GM18498 (cell line): ENCODE measurements around the gene ARVCF.

Experiments
- ATAC-seq: cut with Tn5 transposase; IDR thresholded peaks from one replicate; pipeline ENCODE4 v1.9.1; 2021; ENCODE audit warnings: mild to moderate bottlenecking, moderate library complexity; ENCODE audit not compliant: unreplicated experiment

ARVCF gene

GRCh38 chr22:20000246-20001081 is 16.2 kb downstream of the ARVCF start:
- no peak for ATAC-seq

- ATAC-seq: no peak
Observed at GRCh38 chr22:19998991-19999820, 17.4 kb downstream of the ARVCF start.

DNA sequence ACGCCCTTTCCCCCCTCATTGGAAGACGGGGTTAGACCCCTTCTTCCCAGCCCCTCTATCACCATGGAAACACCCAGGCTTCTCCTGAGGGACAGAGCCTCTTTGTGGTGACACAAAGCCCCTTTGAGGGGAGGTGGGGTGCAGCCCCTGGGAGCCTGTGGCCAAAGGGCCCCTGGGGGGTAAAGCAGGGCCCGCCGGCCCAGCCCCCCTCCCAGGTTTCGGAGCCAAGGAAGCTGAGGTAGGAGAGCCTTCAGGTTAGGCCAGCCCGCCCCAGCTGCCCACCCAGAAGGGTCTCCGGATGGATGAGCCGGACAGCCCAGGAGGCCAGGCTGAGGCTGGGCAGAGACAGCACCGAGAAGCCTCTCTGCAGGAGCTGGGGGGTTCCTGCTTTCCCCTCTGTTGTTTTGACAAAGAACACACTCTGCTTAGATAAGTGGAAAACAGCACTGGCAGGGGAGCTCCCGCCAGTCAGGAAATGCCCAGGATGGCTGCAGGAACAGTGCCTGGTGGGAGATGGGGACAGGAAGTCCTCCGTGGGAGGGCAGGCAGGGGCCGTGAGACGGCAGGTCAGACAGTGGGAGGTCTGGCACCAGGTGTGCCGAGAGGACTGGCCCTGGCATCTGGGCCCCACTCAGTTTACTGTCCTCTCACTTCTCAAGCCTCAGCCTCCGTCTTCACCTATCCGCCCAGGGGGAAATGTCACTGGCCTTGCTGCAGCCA is 18.2 kb downstream of the ARVCF start:
- no peak for ATAC-seq

- no peak for ATAC-seq
Observed at GRCh38 chr22:19997561-19998231, 18.9 kb downstream of the ARVCF start.

GRCh38 chr22:19996694-19997384 is 19.8 kb downstream of the ARVCF start:
- no peak for ATAC-seq

GRCh38 chr22:19995611-19996339 is 20.8 kb downstream of the ARVCF start:
- ATAC-seq: no peak

GRCh38 chr22:19994851-19995610 is 21.6 kb downstream of the ARVCF start:
- ATAC-seq: no peak

GRCh38 chr22:19993926-19994325 is 22.7 kb downstream of the ARVCF start:
- no peak for ATAC-seq

DNA sequence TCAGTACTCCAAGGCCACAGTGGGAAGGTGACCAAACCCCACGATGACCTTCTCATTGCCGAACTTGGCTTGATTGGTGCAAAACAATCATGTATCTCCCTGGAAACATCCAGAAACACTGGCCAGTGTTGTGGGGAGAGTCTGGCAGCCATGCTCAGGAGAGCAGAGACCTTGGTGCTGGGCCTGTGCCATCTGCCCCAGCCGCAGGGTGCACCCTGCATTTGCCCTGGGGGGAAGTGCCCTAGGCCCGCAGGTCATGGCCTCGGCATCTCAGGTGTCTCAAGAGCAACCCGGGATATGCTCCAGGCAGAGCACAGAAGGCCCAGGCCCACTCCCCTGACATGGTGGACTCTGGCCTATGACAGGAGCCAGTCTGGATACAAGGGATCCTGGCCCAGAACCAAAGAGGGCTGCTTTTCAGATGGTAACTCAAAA is 23.7 kb downstream of the ARVCF start:
- ATAC-seq: no peak

DNA sequence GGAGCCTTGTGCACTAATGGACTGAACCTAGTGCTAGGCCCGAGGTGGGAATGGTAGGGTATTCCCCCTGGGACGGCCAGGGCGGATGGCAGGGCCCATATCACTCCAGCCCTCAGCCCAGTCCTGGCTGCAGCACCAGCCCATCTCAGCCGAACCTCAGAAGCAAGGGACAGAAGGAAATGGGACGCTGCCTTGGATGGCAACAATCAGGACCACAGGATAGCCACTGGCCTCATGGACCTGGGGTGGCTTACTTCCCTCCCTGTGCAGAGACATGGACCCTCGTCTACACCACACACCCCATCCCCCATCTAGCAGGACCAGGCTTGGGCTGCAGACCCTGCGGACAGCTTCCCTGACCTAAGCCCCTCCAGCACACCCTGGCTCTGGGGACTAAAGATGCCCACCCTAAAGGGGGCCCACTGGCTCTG is 24.1 kb downstream of the ARVCF start:
- no peak for ATAC-seq

DNA sequence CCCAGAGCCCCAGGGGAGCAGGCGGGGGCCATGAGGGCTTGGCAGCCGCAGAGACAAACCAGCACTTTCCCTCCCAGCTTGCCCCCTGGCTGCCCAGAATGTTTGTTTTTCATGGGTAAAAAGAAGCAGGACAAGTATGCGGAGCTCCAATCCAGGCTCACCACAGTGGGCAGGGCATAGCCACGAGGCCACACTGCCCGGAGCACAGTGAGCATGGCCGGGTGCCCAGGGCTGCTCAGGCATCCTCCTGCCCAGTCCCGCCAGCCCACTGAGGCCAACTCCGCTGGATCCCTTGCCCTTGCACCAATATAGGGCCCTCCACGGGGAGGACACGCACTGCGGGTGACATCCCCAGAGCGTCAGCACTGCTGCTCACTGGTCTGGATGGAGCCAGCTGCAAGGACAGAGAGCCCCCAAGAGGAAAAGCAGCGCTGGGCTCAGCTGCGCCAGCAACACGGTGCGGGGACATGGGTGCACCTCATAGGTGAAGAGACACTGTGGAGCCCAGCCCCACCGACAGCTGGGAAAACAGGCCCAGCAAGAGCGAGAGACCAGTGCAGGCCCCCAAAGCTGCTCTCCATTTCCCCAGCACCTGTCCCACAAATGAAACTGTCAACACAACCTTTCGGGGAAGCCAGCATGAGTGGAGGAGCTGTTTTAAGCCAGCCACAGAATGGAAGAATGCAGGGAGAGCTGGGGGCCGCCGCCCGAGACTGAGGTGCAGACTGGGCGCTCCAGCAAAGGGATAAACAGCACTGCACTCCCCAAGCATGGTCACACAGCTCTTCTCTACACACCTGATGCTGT is 24.8 kb downstream of the ARVCF start:
- no peak for ATAC-seq

GRCh38 chr22:19991395-19991644 is 25.3 kb downstream of the ARVCF start:
- ATAC-seq: no peak

- no peak for ATAC-seq
Observed at GRCh38 chr22:19990609-19991394, 25.8 kb downstream of the ARVCF start.

DNA sequence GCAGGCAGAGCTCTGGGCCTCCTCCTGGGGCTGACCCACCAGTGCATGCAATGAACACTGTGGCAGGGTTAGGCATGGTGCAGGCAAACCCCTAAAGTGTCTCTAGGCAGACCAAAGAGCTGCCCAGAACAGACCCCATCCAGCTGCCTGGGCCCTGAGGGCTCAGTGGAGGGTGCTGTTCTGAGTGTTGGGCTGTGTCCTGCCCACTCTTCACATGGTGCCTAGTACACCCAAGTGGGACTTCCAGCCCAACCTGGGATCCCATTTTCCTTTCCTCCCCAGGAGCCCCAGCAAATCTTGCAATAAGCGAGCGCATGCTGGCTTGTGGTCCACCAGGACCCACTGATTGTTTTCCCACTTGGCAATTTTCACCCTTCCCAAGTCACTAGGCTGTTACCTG is 26.4 kb downstream of the ARVCF start:
- no peak for ATAC-seq

GRCh38 chr22:19989725-19990067 is 26.9 kb downstream of the ARVCF start:
- no peak for ATAC-seq

- ATAC-seq: no peak
Observed at GRCh38 chr22:19988965-19989724, 27.5 kb downstream of the ARVCF start.

DNA sequence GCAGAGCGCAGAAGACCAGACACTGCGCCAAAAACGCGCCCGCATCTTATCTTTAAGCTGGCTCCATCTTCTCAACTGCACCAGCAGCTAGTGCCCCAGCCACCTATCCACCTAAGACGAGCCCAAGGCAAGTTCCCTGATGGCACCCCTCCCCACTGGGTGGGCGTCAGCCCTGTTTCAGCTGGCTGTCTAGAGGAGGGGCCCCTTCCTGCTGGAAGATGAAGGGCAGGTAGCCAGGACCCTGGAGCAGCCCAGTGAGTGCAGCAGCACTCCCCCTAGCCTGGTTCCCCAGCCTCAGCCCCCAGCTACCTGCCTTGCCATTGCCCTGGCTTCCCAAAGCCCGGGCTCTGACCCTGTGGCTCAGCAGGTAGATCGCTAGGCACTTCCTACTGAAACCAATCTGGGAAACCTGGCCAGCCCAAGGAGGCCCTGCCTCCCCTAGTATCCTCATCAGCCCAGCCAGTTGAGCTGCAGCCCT is 28.3 kb downstream of the ARVCF start:
- ATAC-seq: no peak
